ENCODE data around the gene MAMDC2. TPM values are rescaled to one million over a fixed set of nuclear protein-coding genes. Genes with fewer than 3 reads are reported as not detected.

The MAMDC2 gene
- total RNA-seq, 1 experiment from 2014 or later: 4.6 TPM

- Histone ChIP-seq H3K9ac (ENCODE audit: extremely low read depth, insufficient read length, low read length) (no peak overlapping the region), H3K23ac (ENCODE audit: insufficient read length, low read depth, low read length) (no peak overlapping the region), H3T11ph (ENCODE audit: low read length) (no peak overlapping the region), H4K8ac (replicated peaks; ENCODE audit: insufficient read length, low read depth, low read length) (no peak overlapping the region), H4K5ac (ENCODE audit: insufficient read length, low read depth, low read length) (no peak overlapping the region), H3K4me2 (ENCODE audit: insufficient read depth, insufficient read length, low read length) (no peak overlapping the region), H3K27ac (ENCODE audit: insufficient read length, low read depth, low read length) (no peak overlapping the region), H3K27me3 (ENCODE audit: insufficient read depth, low read length) (no peaks in the 10 kb centered on the region), H2BK12ac (ENCODE audit: insufficient read length, low read depth, low read length) (no peak overlapping the region), H2BK5ac (ENCODE audit: insufficient read length, low read length) (no peak overlapping the region), H3K9me3 (ENCODE audit: control insufficient read depth, low read depth, low read length) (no peaks in the 10 kb centered on the region), H4K91ac (ENCODE audit: insufficient read length, low read depth, low read length) (no peak overlapping the region), H3K4me1 (ENCODE audit: insufficient read depth, low read length) (no peaks in the 10 kb centered on the region), H3K4ac (ENCODE audit: low read depth, low read length) (no peak overlapping the region), H3K79me2 (ENCODE audit: insufficient read depth, low read length) (no peaks in the 10 kb centered on the region), H2BK15ac (ENCODE audit: low read depth, low read length) (no peak overlapping the region), H3K56ac (ENCODE audit: insufficient read length, low read depth, low read length) (no peak overlapping the region), H2AK5ac (ENCODE audit: insufficient read length, low read length) (no peak overlapping the region), H4K20me1 (ENCODE audit: control insufficient read depth, insufficient read depth, insufficient read length) (no peaks in the 10 kb centered on the region), H3K14ac (ENCODE audit: insufficient read depth, low read length) (no peak overlapping the region), H3K79me1 (ENCODE audit: insufficient read depth, low read depth, low read length, poor library complexity, severe bottlenecking) (no peaks in the 10 kb centered on the region), H3K23me2 (ENCODE audit: insufficient read length, low read depth, low read length, poor library complexity, severe bottlenecking) (no peaks in the 10 kb centered on the region), H2AFZ (ENCODE audit: low read length) (no peak overlapping the region), H3K18ac (ENCODE audit: insufficient read length, low read depth, low read length) (no peak overlapping the region), H2BK20ac (ENCODE audit: low read depth, low read length, poor library complexity, severe bottlenecking) (no peak overlapping the region), H2BK120ac (ENCODE audit: low read depth, low read length, poor library complexity, severe bottlenecking) (no peak overlapping the region)
- Mint-ChIP-seq H3K27ac (peak overlapping the region in 1 of 3 experiments; percentile 63; a peak in 2 of 7 replicates), H3K4me1 (peaks cover 6% of the 10 kb centered on the region in 2 experiments; a peak in 1 of 4 replicates), H3K36me3 (ENCODE audit: insufficient read depth in 1 of 3, low read depth in 3 of 3) (no peaks in the 10 kb centered on the region), H3K27me3 (ENCODE audit: low read depth) (no peaks in the 10 kb centered on the region), H3K4me3 (no peak overlapping the region), H3K9me3 (no peaks in the 10 kb centered on the region)
- no peak for TF ChIP-seq CTCF (conservative IDR thresholded peaks at IDR 0.05)
- no peak for DNase-seq
- WGBS (ENCODE audit: extremely low coverage, insufficient read length, low lambda C conversion rate): no CpG with 5 or more reads among the region's 2 CpGs
These were observed 30.0 kb upstream of the MAMDC2 start for GRCh38 chr9:70013598-70014196.
